Hematopoietic multipotent progenitor cell treated with erythropoietin and hydrocortisone succinate and interleukin-3 and kit ligand, for 6 days (in vitro differentiated cells): ENCODE data around the gene KDM6B.
A peak's percentile ranks its signal among the peaks of the same experiment; 100 is the strongest.

Experiments used
- DNase-seq: peaks from one replicate; pipeline ENCODE4 v3.0.0-alpha.2; 2015

KDM6B gene

GRCh38 chr17:7842380-7843256 lies 8.6 kb downstream of the KDM6B start:
- peak; percentile 64 for DNase-seq

- no peak for DNase-seq
These were observed 9.2 kb downstream of the KDM6B start for GRCh38 chr17:7843257-7843535.

- DNase-seq: peak; percentile 87
These were observed 9.7 kb downstream of the KDM6B start for GRCh38 chr17:7843536-7844291.

- DNase-seq: peak; percentile 97
These were observed 10.5 kb downstream of the KDM6B start for GRCh38 chr17:7844292-7845154.

- DNase-seq: no peak
These were observed 11.5 kb downstream of the KDM6B start for GRCh38 chr17:7845359-7846062.

- no peak for DNase-seq
These were observed 12.2 kb downstream of the KDM6B start for GRCh38 chr17:7846063-7846735.

GRCh38 chr17:7846765-7847661 lies 13.0 kb downstream of the KDM6B start:
- DNase-seq: no peak

GRCh38 chr17:7848131-7848579 lies 14.1 kb downstream of the KDM6B start:
- no peak for DNase-seq

- DNase-seq: no peak
These were observed 14.7 kb downstream of the KDM6B start for GRCh38 chr17:7848739-7849129.

- no peak for DNase-seq
These were observed 15.2 kb downstream of the KDM6B start for GRCh38 chr17:7849130-7849750.

GRCh38 chr17:7849751-7850504 lies 15.9 kb downstream of the KDM6B start:
- DNase-seq: no peak

GRCh38 chr17:7850701-7851437 lies 16.9 kb downstream of the KDM6B start:
- no peak for DNase-seq

- DNase-seq: peak; percentile 97
These were observed 17.6 kb downstream of the KDM6B start for GRCh38 chr17:7851438-7852261.

- DNase-seq: no peak
These were observed 18.2 kb downstream of the KDM6B start for GRCh38 chr17:7852262-7852670.

- DNase-seq: no peak
These were observed 19.1 kb downstream of the KDM6B start for GRCh38 chr17:7852919-7853690.

- DNase-seq: no peak
These were observed 19.6 kb downstream of the KDM6B start for GRCh38 chr17:7853691-7854038.

- no peak for DNase-seq
These were observed 20.2 kb downstream of the KDM6B start for GRCh38 chr17:7854078-7854777.
